Mucosa of descending colon (tissue), 3 donors: ENCODE results near the gene DEDD2. TPM values are rescaled to one million over a fixed set of nuclear protein-coding genes. Genes with fewer than 3 reads are reported as not detected.
A peak's percentile ranks its signal among the peaks of the same experiment; 100 is the strongest.
"Not testable (repeated sequence)": the region's sequence is repeated elsewhere in the genome, so short reads cannot be mapped to it uniquely, and the experiment has no call there.

Source experiments
- ATAC-seq: fragments of 200-7000 bp; cut with Tn5 transposase; one replicate; pipeline ENCODE4 v1.9.1; 2020; ENCODE audit warnings: mild to moderate bottlenecking, moderate library complexity
- DNase-seq, 3 donors: peaks; one replicate each; pipeline ENCODE4 v3.0.0-alpha.2; 2020
- H3K36me3 ChIP-seq: fragments of 200-600 bp; one replicate; pipeline ENCODE4 v1.8.0; 2021; ENCODE audit warnings: low read depth, mild to moderate bottlenecking
- H3K4me1 ChIP-seq: fragments of 200-600 bp; one replicate; pipeline ENCODE4 v1.8.0; 2021; ENCODE audit warnings: low read depth, mild to moderate bottlenecking
- H3K4me3 ChIP-seq: fragments of 200-600 bp; one replicate; pipeline ENCODE4 v1.8.0; 2021; ENCODE audit warnings: mild to moderate bottlenecking
- H3K9me3 ChIP-seq: fragments of 200-600 bp; one replicate; pipeline ENCODE4 v1.8.0; 2021; ENCODE audit warnings: mild to moderate bottlenecking
- intact Hi-C, 2 donors: fragments of 100-400 bp; cut with DNase I in 1 of 2; cut with micrococcal nuclease in 1 of 2; formaldehyde crosslinking; loops; one replicate each; pipeline versions ENCODE4 v1.11.0 to v1.11.1; 2022; cut with DNase I, micrococcal nuclease
- long read RNA-seq, 2 donors: library from polyadenylated mRNA; unstranded; transcript quantifications; one replicate each; pipeline ENCODE4 v2.0.0, GENCODE V29; 2019 to 2021
- total RNA-seq, 3 donors: library from RNA; stranded (reverse); fragmentation: NEBNext Ultra II Directional in 2 of 3; extraction: Animal tissue kit (Norgen Biotek cat#: 25700) in 2 of 3; gene quantifications; one replicate each; pipeline versions ENCODE4 v1.2.1 to v1.2.4, GENCODE V29; 2021 to 2023
- TF ChIP-seq, protein P1 (sequence below): fragments of 200-600 bp; IDR thresholded peaks from one replicate; pipeline ENCODE4 v1.8.0; 2022; ENCODE audit warnings: antibody characterized with exemption, mild to moderate bottlenecking
- donor health status: DM: no; HTN: no; CAD: no; lungs with moderate emphysema.
- donor health status: DM: no; HTN: no; CAD: no.
- donor health status: DM: no; HTN: yes; CAD: no.

The DEDD2 gene, protein sequence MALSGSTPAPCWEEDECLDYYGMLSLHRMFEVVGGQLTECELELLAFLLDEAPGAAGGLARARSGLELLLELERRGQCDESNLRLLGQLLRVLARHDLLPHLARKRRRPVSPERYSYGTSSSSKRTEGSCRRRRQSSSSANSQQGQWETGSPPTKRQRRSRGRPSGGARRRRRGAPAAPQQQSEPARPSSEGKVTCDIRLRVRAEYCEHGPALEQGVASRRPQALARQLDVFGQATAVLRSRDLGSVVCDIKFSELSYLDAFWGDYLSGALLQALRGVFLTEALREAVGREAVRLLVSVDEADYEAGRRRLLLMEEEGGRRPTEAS
- total RNA-seq = 10 to 100 TPM; 28.0 to 40.1 (median 35.7) TPM
- long read RNA-seq, donor 1, transcript DEDD2-205 (5 exons, 1,183 nt) = major isoform, 33 of 59 reads
- long read RNA-seq, donor 1, partial matches to known transcripts = 7 of 59 reads
- long read RNA-seq, donor 1, other reads (novel, unspliced or antisense) = 10 of 59 reads
- long read RNA-seq, donor 2, transcript DEDD2-205 (5 exons, 1,183 nt) = major isoform, 9 of 17 reads
- long read RNA-seq, donor 2, partial matches to known transcripts = 1 of 17 reads
- long read RNA-seq, donor 2, other reads (novel, unspliced or antisense) = 4 of 17 reads

DNA sequence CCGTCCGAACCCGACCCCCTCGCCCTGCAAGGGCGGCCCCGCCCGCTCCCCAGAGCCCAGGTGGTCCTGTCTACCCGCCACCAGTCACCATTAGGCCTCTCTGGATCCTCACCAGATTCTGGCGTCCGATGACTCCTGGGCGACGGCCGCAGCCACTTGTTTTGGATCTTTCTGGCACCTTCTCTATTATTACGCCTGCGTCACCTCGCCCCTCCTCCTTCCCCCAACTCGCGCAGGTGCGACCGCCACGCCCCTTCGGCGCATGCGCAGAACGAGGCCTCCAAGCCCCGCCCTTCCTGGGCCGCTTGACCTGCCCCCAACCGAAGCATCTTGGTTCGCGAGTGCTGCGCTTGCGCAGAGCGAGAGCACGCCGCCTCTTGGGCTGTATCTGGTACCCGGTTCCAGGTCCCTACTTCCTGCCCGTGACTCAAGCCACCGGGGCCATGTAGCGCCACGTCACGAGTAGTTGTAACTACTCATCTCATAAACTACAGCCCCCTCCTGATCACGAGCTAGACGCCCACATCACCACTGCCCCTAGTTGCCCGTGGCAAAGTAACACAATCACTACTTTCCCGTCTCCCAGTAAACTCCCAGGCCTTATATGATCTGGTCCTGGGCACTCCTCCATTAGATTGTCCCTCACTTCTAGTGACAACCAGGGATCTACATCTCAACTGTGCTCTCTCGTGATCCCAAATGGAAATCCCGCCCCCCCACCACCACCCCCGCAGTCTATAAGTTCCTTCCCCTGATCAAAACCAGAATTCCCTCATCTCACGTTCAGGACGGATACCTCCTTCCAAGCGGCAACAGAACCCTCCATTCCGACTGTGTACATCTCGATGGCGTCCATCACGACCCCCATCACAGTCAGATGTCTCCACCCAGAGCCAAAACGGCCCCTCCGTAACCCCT, at the start of gene DEDD2:
Gene DEDD2, minus strand, starts transcription at position 158 of the 918 bp plus-strand sequence. CDS start 670 bp downstream, outside the sequence.
- intact Hi-C loops = no loop called here
- Histone ChIP-seq H3K4me3 (peak within 1 kb of the TSS; percentile 76), H3K4me1 (peaks cover 34% of the 10 kb centered on the region), H3K36me3 (no peaks in the 10 kb centered on the region), H3K9me3 (no peaks in the 10 kb centered on the region)
- ATAC-seq (peak; percentile 80), DNase-seq (peak; percentile 98 to 100 (median 100))
- TF ChIP-seq, protein P1, sequence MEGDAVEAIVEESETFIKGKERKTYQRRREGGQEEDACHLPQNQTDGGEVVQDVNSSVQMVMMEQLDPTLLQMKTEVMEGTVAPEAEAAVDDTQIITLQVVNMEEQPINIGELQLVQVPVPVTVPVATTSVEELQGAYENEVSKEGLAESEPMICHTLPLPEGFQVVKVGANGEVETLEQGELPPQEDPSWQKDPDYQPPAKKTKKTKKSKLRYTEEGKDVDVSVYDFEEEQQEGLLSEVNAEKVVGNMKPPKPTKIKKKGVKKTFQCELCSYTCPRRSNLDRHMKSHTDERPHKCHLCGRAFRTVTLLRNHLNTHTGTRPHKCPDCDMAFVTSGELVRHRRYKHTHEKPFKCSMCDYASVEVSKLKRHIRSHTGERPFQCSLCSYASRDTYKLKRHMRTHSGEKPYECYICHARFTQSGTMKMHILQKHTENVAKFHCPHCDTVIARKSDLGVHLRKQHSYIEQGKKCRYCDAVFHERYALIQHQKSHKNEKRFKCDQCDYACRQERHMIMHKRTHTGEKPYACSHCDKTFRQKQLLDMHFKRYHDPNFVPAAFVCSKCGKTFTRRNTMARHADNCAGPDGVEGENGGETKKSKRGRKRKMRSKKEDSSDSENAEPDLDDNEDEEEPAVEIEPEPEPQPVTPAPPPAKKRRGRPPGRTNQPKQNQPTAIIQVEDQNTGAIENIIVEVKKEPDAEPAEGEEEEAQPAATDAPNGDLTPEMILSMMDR = no peak

DNA sequence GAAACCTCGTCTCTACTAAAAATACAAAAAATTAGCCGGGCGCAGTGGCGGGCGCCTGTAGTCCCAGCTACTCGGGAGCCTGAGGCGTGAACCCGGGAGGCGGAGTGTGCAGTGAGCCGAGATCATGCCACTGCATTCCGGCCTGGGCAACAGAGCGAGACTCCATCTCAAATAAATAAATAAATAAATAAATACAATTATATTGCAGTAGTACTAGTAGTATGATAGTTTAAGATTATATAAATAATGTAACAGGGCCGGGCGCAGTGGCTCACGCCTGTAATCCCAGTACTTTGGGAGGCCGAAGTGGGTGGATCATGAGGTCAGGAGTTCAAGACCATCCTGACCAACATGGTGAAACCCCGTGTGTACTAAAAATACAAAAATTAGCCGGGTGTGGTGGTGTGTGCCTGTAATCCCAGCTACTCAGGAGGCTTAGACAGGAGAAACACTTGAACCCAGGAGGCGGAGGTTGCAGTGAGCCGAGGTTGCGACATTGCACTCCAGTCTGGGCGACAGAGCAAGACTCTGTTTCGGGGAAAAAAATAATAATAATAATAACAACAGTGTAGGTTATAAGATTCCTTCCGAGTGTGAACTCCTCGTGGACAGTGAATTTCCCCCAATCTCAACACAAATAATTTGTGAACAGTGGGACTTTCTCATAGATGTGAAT, 49.6 kb upstream of the DEDD2 start:
- peak in 1 of 3 donors; percentile 28 for DNase-seq
- intact Hi-C loops, ATAC-seq, H3K4me3 ChIP-seq, H3K36me3 ChIP-seq, H3K9me3 ChIP-seq: not testable (repeated sequence)
- H3K4me1 ChIP-seq = peaks cover 26% of the 10 kb centered on the region

DNA sequence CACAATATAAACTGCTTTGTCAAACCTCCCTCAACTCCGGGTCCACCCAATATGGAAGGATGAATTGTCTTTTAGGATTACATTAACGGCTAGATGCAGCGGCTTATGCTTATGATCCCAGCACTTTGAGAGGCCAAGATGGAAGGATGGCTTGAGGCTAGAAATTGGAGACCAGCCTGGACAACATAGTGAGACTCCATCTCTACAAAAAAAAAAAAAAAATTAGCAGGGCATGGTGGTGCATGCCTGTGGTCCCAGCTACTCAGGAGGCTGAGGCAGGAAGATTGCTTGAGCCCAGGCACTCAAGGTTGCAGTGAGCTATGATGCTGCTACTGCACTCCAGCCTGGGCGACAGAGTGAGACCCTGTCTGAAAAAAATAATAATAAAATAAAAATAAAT, 48.6 kb upstream of the DEDD2 start:
- H3K9me3 ChIP-seq, ATAC-seq, H3K4me3 ChIP-seq, DNase-seq, intact Hi-C loops, H3K36me3 ChIP-seq: not testable (repeated sequence)
- peaks cover 21% of the 10 kb centered on the region for H3K4me1 ChIP-seq

DNA sequence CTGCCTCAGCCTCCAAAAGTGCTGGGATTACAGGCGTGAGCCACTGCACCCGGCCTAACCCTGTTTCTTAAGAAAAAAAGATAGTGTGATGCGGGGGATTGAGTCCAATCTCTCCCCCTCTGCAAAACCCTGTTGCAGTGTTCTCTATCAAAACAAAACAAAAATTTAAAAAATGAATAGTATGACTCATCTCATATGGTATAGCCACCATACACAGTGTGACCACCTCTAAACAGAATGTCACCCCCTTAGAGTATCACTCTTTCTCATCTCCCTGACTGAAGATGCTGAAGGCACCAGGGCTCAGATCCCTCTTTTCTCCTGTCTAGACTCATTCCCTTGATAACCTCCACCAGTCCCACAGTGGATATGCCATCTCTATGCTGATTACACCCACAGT, 44.3 kb upstream of the DEDD2 start:
- H3K4me1 ChIP-seq = no peaks in the 10 kb centered on the region
- H3K9me3 ChIP-seq = no peaks in the 10 kb centered on the region
- TF ChIP-seq, protein P1 = no peak
- no peak overlapping the region for H3K4me3 ChIP-seq
- intact Hi-C loops = no loop called here
- H3K36me3 ChIP-seq = no peaks in the 10 kb centered on the region
- DNase-seq (no peak), ATAC-seq (no peak)

DNA sequence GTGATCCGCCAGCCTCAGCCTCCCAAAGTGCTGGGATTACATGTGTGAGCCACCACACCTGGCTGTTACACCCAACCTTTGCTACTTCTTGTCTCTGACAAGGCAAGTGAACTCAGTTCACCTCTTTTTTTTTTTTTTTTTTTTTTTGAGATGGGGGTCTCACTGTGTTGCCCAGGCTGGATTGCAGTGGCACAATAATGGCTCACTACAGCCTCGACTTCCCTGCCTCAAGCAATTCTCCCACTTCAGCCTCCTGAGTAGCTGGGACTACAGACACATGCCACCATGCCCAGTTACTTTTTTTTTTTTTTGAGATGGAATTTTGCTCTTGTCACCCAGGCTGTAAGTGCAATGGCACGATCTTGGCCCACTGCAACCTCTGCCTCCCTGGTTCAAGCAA, 40.4 kb upstream of the DEDD2 start:
- DNase-seq, intact Hi-C loops, H3K4me3 ChIP-seq, H3K9me3 ChIP-seq, H3K4me1 ChIP-seq, H3K36me3 ChIP-seq, ATAC-seq: not testable (repeated sequence)

DNA sequence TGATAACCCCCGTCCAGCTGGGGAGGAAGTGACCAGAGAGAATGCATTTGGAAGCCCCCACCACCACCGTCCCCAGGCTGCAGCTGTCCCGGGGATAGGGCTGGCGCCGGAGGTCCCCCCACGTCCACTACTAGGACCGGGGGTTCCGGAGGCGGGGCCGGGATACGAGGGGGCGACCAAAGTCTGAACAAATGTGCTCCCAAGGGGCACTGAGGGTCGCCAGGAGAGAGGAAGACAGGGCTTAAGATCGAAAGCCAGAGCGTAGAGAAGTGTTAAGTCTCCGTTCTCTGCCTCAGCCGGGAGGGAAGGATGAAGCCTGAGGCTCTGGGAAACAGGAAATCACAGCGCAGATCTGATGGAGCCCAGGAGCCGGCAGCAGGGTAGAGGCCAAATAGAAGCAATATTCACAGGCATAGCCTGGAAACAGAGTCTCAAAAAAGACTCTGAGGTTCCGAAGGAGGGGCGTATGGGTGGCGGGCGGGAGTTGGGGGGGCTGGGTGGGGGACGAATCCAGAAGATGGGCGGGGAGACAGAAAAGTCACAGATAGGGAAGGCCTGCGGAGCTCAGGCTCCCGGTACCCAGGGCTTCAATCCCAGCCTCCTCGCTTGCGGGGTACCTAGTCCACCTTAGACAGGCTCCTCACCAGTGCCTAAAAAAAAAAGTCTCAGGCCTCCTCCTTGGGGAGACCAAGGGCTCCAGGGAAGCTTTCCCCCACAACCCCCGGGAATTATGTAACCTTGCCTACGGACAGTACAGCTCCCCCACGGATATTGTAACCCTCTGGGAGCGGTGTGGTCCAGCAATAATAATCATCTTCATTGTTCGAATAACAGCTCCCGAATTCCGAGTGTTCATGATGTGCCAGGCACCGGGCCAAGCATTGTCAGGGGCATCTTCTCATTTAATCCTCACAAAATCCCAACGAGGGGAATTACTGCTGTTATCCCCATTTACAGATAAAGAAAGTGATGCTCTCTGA, 38.6 kb upstream of the DEDD2 start:
- DNase-seq (peak; percentile 49 to 76 (median 72)), ATAC-seq (no peak)
- TF ChIP-seq, protein P1 = no peak
- H3K4me1 ChIP-seq = peaks cover 13% of the 10 kb centered on the region
- H3K36me3 ChIP-seq = no peaks in the 10 kb centered on the region
- H3K4me3 ChIP-seq = no peak overlapping the region
- intact Hi-C loops = no loop called here
- no peaks in the 10 kb centered on the region for H3K9me3 ChIP-seq
